ENCODE measurements around the gene ERAL1. TPM values are rescaled to one million over a fixed set of nuclear protein-coding genes. Genes with fewer than 3 reads are reported as not detected.

The ERAL1 gene
- total and polyA plus RNA-seq, 2 of the 8 experiments (the other 6 are each of a cell fraction or from before 2014, with no cell fraction given), result 67.8 to 122 TPM

- TF ChIP-seq MAFK (IDR thresholded peaks at IDR 0.05; ENCODE audit: low read depth, low read length) (no peak), POLR2AphosphoS5 (IDR thresholded peaks at IDR 0.05; ENCODE audit: low read depth, low read length) (no peak)
Measured at GRCh38 chr17:28861393-28862203, 6.8 kb downstream of the ERAL1 start (continued).

Data from H1 (cell line).